ENCODE results near the gene DIDO1.
A peak's percentile ranks its signal among the peaks of the same experiment; 100 is the strongest.

Gene DIDO1

GRCh38 chr20:62926229-62927127 lies at the start of gene DIDO1:
TSS of gene DIDO1 (minus strand) at chr20:62926505.
- H3K4me3 ChIP-seq (ENCODE audit: low read depth, low read length), result peak within 1 kb of the TSS; percentile 76
- no peaks in the 10 kb centered on the region for H3K9me3 ChIP-seq (ENCODE audit: control insufficient read depth, insufficient read depth, low read depth, low read length)
- peaks cover 57% of the 10 kb centered on the region for H3K4me1 ChIP-seq (ENCODE audit: control insufficient read depth, insufficient read depth, low read length)
- H3K9ac ChIP-seq (ENCODE audit: low read length), result peak within 1 kb of the TSS; percentile 86
- H3K27me3 ChIP-seq (ENCODE audit: control insufficient read depth, insufficient read depth, low read length), result no peaks in the 10 kb centered on the region
- peak within 1 kb of the TSS; percentile 97 for H3K27ac ChIP-seq (ENCODE audit: low read depth, low read length)
- 0 out of 2 replicates have a peak, but pooled peaks cover 3% of the 10 kb centered on the region for H3K36me3 ChIP-seq (ENCODE audit: control insufficient read depth, insufficient read depth, low read length)

GRCh38 chr20:62975251-62975760 lies 49.0 kb upstream of the DIDO1 start:
- Histone ChIP-seq H3K27ac (ENCODE audit: low read depth, low read length) (no peak overlapping the region), H3K4me1 (ENCODE audit: control insufficient read depth, insufficient read depth, low read length) (peaks cover 43% of the 10 kb centered on the region), H3K27me3 (ENCODE audit: control insufficient read depth, insufficient read depth, low read length) (peaks cover 75% of the 10 kb centered on the region), H3K9me3 (ENCODE audit: control insufficient read depth, insufficient read depth, low read depth, low read length) (no peaks in the 10 kb centered on the region), H3K9ac (ENCODE audit: low read length) (no peak overlapping the region), H3K36me3 (ENCODE audit: control insufficient read depth, insufficient read depth, low read length) (no peaks in the 10 kb centered on the region), H3K4me3 (ENCODE audit: low read depth, low read length) (no peak overlapping the region)

GRCh38 chr20:62972845-62973745 lies 46.8 kb upstream of the DIDO1 start:
- Histone ChIP-seq H3K27me3 (ENCODE audit: control insufficient read depth, insufficient read depth, low read length) (peaks cover 60% of the 10 kb centered on the region), H3K27ac (ENCODE audit: low read depth, low read length) (no peak overlapping the region), H3K4me3 (ENCODE audit: low read depth, low read length) (peak overlapping the region; percentile 36), H3K9ac (ENCODE audit: low read length) (no peak overlapping the region), H3K36me3 (ENCODE audit: control insufficient read depth, insufficient read depth, low read length) (no peaks in the 10 kb centered on the region), H3K4me1 (ENCODE audit: control insufficient read depth, insufficient read depth, low read length) (peaks cover 33% of the 10 kb centered on the region), H3K9me3 (ENCODE audit: control insufficient read depth, insufficient read depth, low read depth, low read length) (no peaks in the 10 kb centered on the region)

- H3K4me3 ChIP-seq (ENCODE audit: low read depth, low read length), result peak overlapping the region; percentile 36
- peaks cover 33% of the 10 kb centered on the region for H3K4me1 ChIP-seq (ENCODE audit: control insufficient read depth, insufficient read depth, low read length)
- no peaks in the 10 kb centered on the region for H3K36me3 ChIP-seq (ENCODE audit: control insufficient read depth, insufficient read depth, low read length)
- H3K27me3 ChIP-seq (ENCODE audit: control insufficient read depth, insufficient read depth, low read length), result peaks cover 59% of the 10 kb centered on the region
- H3K9ac ChIP-seq (ENCODE audit: low read length), result no peak overlapping the region
- no peaks in the 10 kb centered on the region for H3K9me3 ChIP-seq (ENCODE audit: control insufficient read depth, insufficient read depth, low read depth, low read length)
- no peak overlapping the region for H3K27ac ChIP-seq (ENCODE audit: low read depth, low read length)
Observed at GRCh38 chr20:62971950-62972844, 45.9 kb upstream of the DIDO1 start.

GRCh38 chr20:62971211-62971949 lies 45.1 kb upstream of the DIDO1 start:
- H3K27me3 ChIP-seq (ENCODE audit: control insufficient read depth, insufficient read depth, low read length), result peaks cover 53% of the 10 kb centered on the region
- H3K36me3 ChIP-seq (ENCODE audit: control insufficient read depth, insufficient read depth, low read length), result no peaks in the 10 kb centered on the region
- peaks cover 33% of the 10 kb centered on the region for H3K4me1 ChIP-seq (ENCODE audit: control insufficient read depth, insufficient read depth, low read length)
- no peak overlapping the region for H3K9ac ChIP-seq (ENCODE audit: low read length)
- no peak overlapping the region for H3K27ac ChIP-seq (ENCODE audit: low read depth, low read length)
- no peak overlapping the region for H3K4me3 ChIP-seq (ENCODE audit: low read depth, low read length)
- no peaks in the 10 kb centered on the region for H3K9me3 ChIP-seq (ENCODE audit: control insufficient read depth, insufficient read depth, low read depth, low read length)

GRCh38 chr20:62970307-62971210 lies 44.3 kb upstream of the DIDO1 start:
- Histone ChIP-seq H3K27me3 (ENCODE audit: control insufficient read depth, insufficient read depth, low read length) (peaks cover 45% of the 10 kb centered on the region), H3K4me3 (ENCODE audit: low read depth, low read length) (no peak overlapping the region), H3K36me3 (ENCODE audit: control insufficient read depth, insufficient read depth, low read length) (peaks cover 2% of the 10 kb centered on the region), H3K27ac (ENCODE audit: low read depth, low read length) (no peak overlapping the region), H3K9ac (ENCODE audit: low read length) (no peak overlapping the region), H3K4me1 (ENCODE audit: control insufficient read depth, insufficient read depth, low read length) (peaks cover 29% of the 10 kb centered on the region), H3K9me3 (ENCODE audit: control insufficient read depth, insufficient read depth, low read depth, low read length) (no peaks in the 10 kb centered on the region)

- Histone ChIP-seq H3K4me3 (ENCODE audit: low read depth, low read length) (no peak overlapping the region), H3K27me3 (ENCODE audit: control insufficient read depth, insufficient read depth, low read length) (peaks cover 38% of the 10 kb centered on the region), H3K4me1 (ENCODE audit: control insufficient read depth, insufficient read depth, low read length) (peaks cover 23% of the 10 kb centered on the region), H3K9me3 (ENCODE audit: control insufficient read depth, insufficient read depth, low read depth, low read length) (no peaks in the 10 kb centered on the region), H3K36me3 (ENCODE audit: control insufficient read depth, insufficient read depth, low read length) (peaks cover 7% of the 10 kb centered on the region), H3K27ac (ENCODE audit: low read depth, low read length) (no peak overlapping the region), H3K9ac (ENCODE audit: low read length) (no peak overlapping the region)
Observed at GRCh38 chr20:62969939-62970306, 43.6 kb upstream of the DIDO1 start.

GRCh38 chr20:62969179-62969760 lies 43.0 kb upstream of the DIDO1 start:
- H3K27ac ChIP-seq (ENCODE audit: low read depth, low read length), result no peak overlapping the region
- no peaks in the 10 kb centered on the region for H3K9me3 ChIP-seq (ENCODE audit: control insufficient read depth, insufficient read depth, low read depth, low read length)
- H3K36me3 ChIP-seq (ENCODE audit: control insufficient read depth, insufficient read depth, low read length), result peaks cover 13% of the 10 kb centered on the region
- H3K9ac ChIP-seq (ENCODE audit: low read length), result no peak overlapping the region
- peaks cover 32% of the 10 kb centered on the region for H3K27me3 ChIP-seq (ENCODE audit: control insufficient read depth, insufficient read depth, low read length)
- H3K4me1 ChIP-seq (ENCODE audit: control insufficient read depth, insufficient read depth, low read length), result peaks cover 17% of the 10 kb centered on the region
- no peak overlapping the region for H3K4me3 ChIP-seq (ENCODE audit: low read depth, low read length)
